GM23338 (cell line): ENCODE data around the gene PLCL1. TPM values are rescaled to one million over a fixed set of nuclear protein-coding genes. Genes with fewer than 3 reads are reported as not detected.

Experiments used
- ATAC-seq: fragments of 200-7000 bp; cut with Tn5 transposase; 3 replicates; pipeline ENCODE4 v1.9.1; 2020
- DNase-seq: peaks from one replicate; pipeline ENCODE4 v3.0.0-alpha.2; 2015; ENCODE audit warnings: low spot score
- H2AFZ ChIP-seq: fragments of 200-600 bp; sonication (generic); 2 replicates; pipeline ENCODE4 v1.8.0; 2016; ENCODE audit warnings: antibody characterized with exemption, mild to moderate bottlenecking, moderate library complexity
- H3F3A ChIP-seq: fragments of 200-600 bp; sonication (generic); replicated peaks from 2 replicates; pipeline ENCODE4 v1.8.0; 2017; ENCODE audit warnings: antibody characterized with exemption, mixed run types, low read depth
- H3K27ac ChIP-seq: fragments of 200-600 bp; sonication (generic); 2 replicates; pipeline ENCODE4 v1.6.1; 2016; ENCODE audit warnings: low read depth
- H3K27me3 ChIP-seq: fragments of 200-600 bp; sonication (generic); 2 replicates; pipeline ENCODE4 v1.8.0; 2016; ENCODE audit warnings: mild to moderate bottlenecking, mixed run types, moderate library complexity; ENCODE audit not compliant: insufficient read depth
- H3K36me3 ChIP-seq: fragments of 200-600 bp; sonication (generic); 2 replicates; pipeline ENCODE4 v1.8.0; 2016; ENCODE audit warnings: mild to moderate bottlenecking; ENCODE audit not compliant: insufficient read depth
- H3K4me1 ChIP-seq: fragments of 200-600 bp; sonication (generic); 2 replicates; pipeline ENCODE4 v1.8.0; 2016; ENCODE audit warnings: mild to moderate bottlenecking, moderate library complexity; ENCODE audit not compliant: insufficient read depth
- H3K4me2 ChIP-seq: fragments of 200-600 bp; sonication (generic); 2 replicates; pipeline ENCODE4 v1.7.1; 2017; ENCODE audit warnings: mixed run types
- H3K4me3 ChIP-seq: fragments of 200-600 bp; sonication (generic); 2 replicates; pipeline ENCODE4 v1.6.1; 2016; ENCODE audit warnings: mixed run types
- H3K79me2 ChIP-seq: fragments of 200-600 bp; sonication (generic); replicated peaks from 2 replicates; pipeline ENCODE4 v1.8.0; 2017; ENCODE audit warnings: mild to moderate bottlenecking; ENCODE audit not compliant: insufficient read depth
- H3K9me2 ChIP-seq: fragments of 200-600 bp; sonication (generic); 2 replicates; pipeline ENCODE4 v1.8.0; 2017; ENCODE audit not compliant: insufficient read depth
- H4K20me1 ChIP-seq: fragments of 200-600 bp; sonication (generic); replicated peaks from 2 replicates; pipeline ENCODE4 v1.8.0; 2017; ENCODE audit warnings: mild to moderate bottlenecking; ENCODE audit not compliant: insufficient read depth
- H3K27ac Mint-ChIP-seq: 2 replicates; pipeline ENCODE4 v1.8.0; 2020; ENCODE audit warnings: inconsistent platforms, mild to moderate bottlenecking, moderate library complexity, mixed read lengths
- H3K27me3 Mint-ChIP-seq: 3 replicates; pipeline ENCODE4 v1.8.0; 2022; ENCODE audit warnings: low read depth, mild to moderate bottlenecking, moderate library complexity, mixed read lengths, inconsistent platforms; ENCODE audit not compliant: insufficient read depth, poor library complexity
- H3K36me3 Mint-ChIP-seq: 3 replicates; pipeline ENCODE4 v1.8.0; 2021; ENCODE audit warnings: low read depth, mild to moderate bottlenecking, inconsistent platforms, moderate library complexity, mixed read lengths
- H3K4me1 Mint-ChIP-seq: 3 replicates; pipeline ENCODE4 v1.8.0; 2020; ENCODE audit warnings: mild to moderate bottlenecking, inconsistent platforms, mixed read lengths
- H3K4me3 Mint-ChIP-seq: 3 replicates; pipeline ENCODE4 v1.8.0; 2021; ENCODE audit warnings: moderate library complexity, mild to moderate bottlenecking, inconsistent platforms, mixed read lengths
- H3K9me3 Mint-ChIP-seq: 3 replicates; pipeline ENCODE4 v1.8.0; 2020; ENCODE audit warnings: moderate library complexity, mild to moderate bottlenecking, inconsistent platforms, mixed read lengths
- CREB1 ChIP-seq: fragments of 250-450 bp; sonication (Bioruptor Pico); IDR thresholded peaks from 2 replicates; pipeline ENCODE4 v1.5.0; 2020; ENCODE audit warnings: low read depth, mild to moderate bottlenecking, moderate library complexity
- CTCF ChIP-seq, 2 experiments: fragments of 200-600 bp in 1 of 2; sonication (generic) in 1 of 2; conservative IDR thresholded peaks; 2 replicates each; pipeline versions ENCODE4 v1.5.1 to v1.6.1; 2016 to 2017; ENCODE audit warnings: antibody characterized with exemption in 2 of 2, low read depth in 2 of 2, mild to moderate bottlenecking in 2 of 2, moderate library complexity in 1 of 2
- ETS1 ChIP-seq: IDR thresholded peaks from 2 replicates; pipeline ENCODE4 v1.6.1; 2016; ENCODE audit warnings: antibody characterized with exemption
- EZH2 ChIP-seq: fragments of 200-600 bp; sonication (generic); IDR thresholded peaks from one replicate; pipeline ENCODE4 v1.8.0; 2017; ENCODE audit warnings: antibody characterized with exemption, mild to moderate bottlenecking, low read depth; ENCODE audit not compliant: unreplicated experiment
- EZH2phosphoT487 ChIP-seq: fragments of 200-600 bp; sonication (generic); IDR thresholded peaks from one replicate; pipeline ENCODE4 v1.8.1; 2018; ENCODE audit warnings: antibody characterized with exemption; ENCODE audit not compliant: unreplicated experiment
- JUNB ChIP-seq: IDR thresholded peaks from one replicate; pipeline ENCODE4 v1.6.1; 2016; ENCODE audit warnings: antibody characterized with exemption; ENCODE audit not compliant: unreplicated experiment
- NANOG ChIP-seq: IDR thresholded peaks from 2 replicates; pipeline ENCODE4 v1.6.1; 2016; ENCODE audit warnings: antibody characterized with exemption, borderline replicate concordance
- POLR2AphosphoS5 ChIP-seq: IDR thresholded peaks from 2 replicates; pipeline ENCODE4 v1.6.1; 2016; ENCODE audit warnings: antibody characterized with exemption, low read depth
- REST ChIP-seq: IDR thresholded peaks from one replicate; pipeline ENCODE4 v1.6.1; 2018; ENCODE audit warnings: antibody characterized with exemption; ENCODE audit not compliant: unreplicated experiment
- STAT1 ChIP-seq: IDR thresholded peaks from one replicate; pipeline ENCODE4 v1.6.1; 2016; ENCODE audit warnings: antibody characterized with exemption; ENCODE audit not compliant: unreplicated experiment
- ZNF114 ChIP-seq: fragments of 250-450 bp; sonication (Bioruptor Pico); IDR thresholded peaks from 2 replicates; pipeline ENCODE4 v1.5.0; 2020; ENCODE audit warnings: mild to moderate bottlenecking, moderate library complexity
- ZNF331 ChIP-seq: fragments of 250-450 bp; sonication (Bioruptor Pico); IDR thresholded peaks from 2 replicates; pipeline ENCODE4 v1.5.0; 2020; ENCODE audit warnings: low read depth, mild to moderate bottlenecking, moderate library complexity
- ZNF462 ChIP-seq: fragments of 250-450 bp; sonication (Bioruptor Pico); IDR thresholded peaks from 2 replicates; pipeline ENCODE4 v1.5.0; 2020; ENCODE audit warnings: mild to moderate bottlenecking, moderate library complexity
- polyA plus RNA-seq: library from polyadenylated mRNA; unstranded; fragments of >200 nt; fragmentation: Nextera tagmentation; extraction: Ambion mirVana; gene quantifications from 2 replicates; pipeline ENCODE4 v1.2.1, GENCODE V29; 2016
- total RNA-seq: library from RNA; depleted of rRNA; stranded (reverse); fragments of >200 nt; shearing (Covaris generic); gene quantifications from 2 replicates; pipeline ENCODE4 v1.2.3, GENCODE V29; 2014

Gene PLCL1
- total and polyA plus RNA-seq, 2 experiments from 2014 or later = not detected

- DNase-seq = no peak
- peak overlapping the region; percentile 77; the same call in 1 of the 2 replicates for H2AFZ ChIP-seq
These were observed 140.2 kb downstream of the PLCL1 start for GRCh38 chr2:197944416-197945096.

More at GRCh38 chr2:197944416-197945096, 140.2 kb downstream of the PLCL1 start:
- H3K36me3 ChIP-seq = no peaks in the 10 kb centered on the region
- H4K20me1 ChIP-seq = no peaks in the 10 kb centered on the region
- H3K27ac ChIP-seq = no peak overlapping the region
- TF ChIP-seq CTCF (conservative IDR thresholded peaks at IDR 0.05; ENCODE audit: low read depth in 2 of 2) = no peak
- TF ChIP-seq EZH2phosphoT487 = no peak
- TF ChIP-seq REST = no peak
- TF ChIP-seq EZH2 = no peak
- no peak for TF ChIP-seq JUNB
- TF ChIP-seq ZNF462 (CRISPR knock-in tag) = no peak
- TF ChIP-seq NANOG = no peak
- no peak for TF ChIP-seq STAT1
- no peak for TF ChIP-seq CREB1
- no peak for TF ChIP-seq ZNF114 (CRISPR knock-in tag)
- no peak for TF ChIP-seq ZNF331
- TF ChIP-seq POLR2AphosphoS5 = no peak
- no peak for TF ChIP-seq ETS1
- Mint-ChIP-seq H3K4me1 (peaks cover 28% of the 10 kb centered on the region), H3K4me3 (no peak overlapping the region), H3K9me3 (no peaks in the 10 kb centered on the region), H3K27ac (no peak overlapping the region), H3K36me3 (no peaks in the 10 kb centered on the region), H3K27me3 (no peaks in the 10 kb centered on the region)
- ATAC-seq = no peak
- H3F3A ChIP-seq = no peaks in the 10 kb centered on the region
- H3K4me2 ChIP-seq = no peak overlapping the region
- H3K4me1 ChIP-seq = peaks cover 13% of the 10 kb centered on the region
- no peak overlapping the region for H3K4me3 ChIP-seq
- no peaks in the 10 kb centered on the region for H3K27me3 ChIP-seq
- no peaks in the 10 kb centered on the region for H3K9me2 ChIP-seq
- no peaks in the 10 kb centered on the region for H3K79me2 ChIP-seq
